NOMO-1 (cell line): Measurements from ENCODE around the gene TNFRSF6B.

ENCODE experiments used
- DNase-seq, 2 experiments: peaks; one replicate each; lab custom pipeline; 2025; ENCODE audit not compliant: unreplicated experiment in 2 of 2; lab: John Stamatoyannopoulos, UW

Gene TNFRSF6B

DNA sequence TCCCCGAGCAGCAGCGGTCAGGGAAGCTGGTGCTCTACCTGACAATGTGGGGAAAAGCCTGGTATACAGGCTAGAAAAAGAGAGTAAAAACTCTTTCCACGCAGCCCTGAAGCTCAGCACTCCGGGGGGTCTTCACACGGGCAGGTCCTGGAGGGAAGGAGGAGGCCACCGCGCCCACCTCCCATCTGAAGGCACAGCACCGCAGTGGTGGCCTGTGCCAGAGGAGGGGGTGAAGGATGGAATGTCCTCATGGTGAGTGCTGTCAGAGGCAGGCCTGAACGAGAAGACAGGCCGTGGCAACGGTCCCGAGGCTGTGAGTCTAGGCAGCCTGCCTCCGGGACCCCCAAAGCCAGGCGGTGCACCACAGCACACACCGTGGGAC is 49.0 kb downstream of the TNFRSF6B start:
- DNase-seq = no peak

GRCh38 chr20:63745961-63746731 is 49.7 kb downstream of the TNFRSF6B start:
- DNase-seq = no peak

DNA sequence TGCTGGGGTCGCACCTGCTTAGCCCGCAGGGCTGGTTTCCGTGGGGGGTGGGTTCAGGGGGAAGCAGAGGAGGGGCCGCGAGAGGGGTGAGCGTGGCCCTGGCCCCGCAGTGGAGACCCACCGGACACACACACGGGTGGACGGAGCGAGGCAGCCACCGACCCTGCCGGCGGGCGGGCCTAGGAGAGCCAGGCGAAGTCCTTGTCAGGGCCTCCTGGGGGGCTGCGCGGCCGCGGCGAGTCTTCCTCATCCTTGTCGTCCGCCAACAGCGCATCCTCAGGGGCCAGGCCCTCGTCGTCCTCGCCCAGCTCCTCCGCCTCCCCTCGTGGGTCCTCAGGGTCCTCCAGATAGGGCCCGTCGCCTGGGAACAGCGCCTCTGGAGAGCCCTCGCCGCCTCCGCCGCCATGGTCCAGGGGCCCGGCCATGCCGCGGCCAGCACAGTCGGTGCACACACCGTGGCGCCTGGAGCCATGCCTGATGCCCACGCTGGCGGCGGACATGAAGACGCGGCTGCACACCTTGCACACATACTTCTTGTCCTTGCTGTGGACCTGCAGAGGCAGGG is 50.4 kb downstream of the TNFRSF6B start:
- DNase-seq = no peak

- no peak for DNase-seq
Observed at GRCh38 chr20:63747622-63748069, 51.2 kb downstream of the TNFRSF6B start.
